GM13976 (cell line): ENCODE measurements around the gene TMED9.

Experiments used
- DNase-seq: peaks from one replicate; pipeline ENCODE4 v3.0.0; 2012; ENCODE audit warnings: low spot score
- CTCF ChIP-seq: IDR thresholded peaks from 2 replicates; pipeline ENCODE4 v1.5.1; 2012; ENCODE audit warnings: borderline replicate concordance, mild to moderate bottlenecking; ENCODE audit not compliant: insufficient read depth; ENCODE audit errors: extremely low read depth, missing control alignments, control extremely low read depth
- in situ Hi-C: fragments of 300-500 bp; cut with MboI; formaldehyde crosslinking; loops from one replicate; pipeline ENCODE4 v1.12.0; 2022; ENCODE audit warnings: low sequenced_read_pairs, mixed read lengths, inconsistent platforms; ENCODE audit not compliant: unreplicated experiment

The TMED9 gene

DNA sequence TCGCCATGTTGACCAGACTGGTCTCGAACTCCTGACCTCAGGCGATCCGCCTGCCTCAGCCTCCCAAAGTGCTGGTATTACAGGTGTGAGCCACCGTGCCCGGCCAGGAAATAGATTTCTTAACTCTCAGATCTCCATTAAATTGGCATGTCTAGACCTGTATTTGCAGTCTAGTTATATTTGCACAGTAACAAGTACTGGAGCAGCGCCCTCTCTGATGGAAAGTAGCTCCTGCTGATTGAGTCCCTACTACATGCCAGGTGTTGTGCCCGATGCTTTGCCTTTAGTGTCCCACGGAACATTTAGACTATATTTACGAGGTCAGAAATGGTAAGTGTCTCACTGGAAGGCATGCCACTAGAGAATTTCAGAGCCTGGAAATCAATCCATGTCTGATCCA is 15.8 kb upstream of the TMED9 start:
- no peak for DNase-seq
- no peak for TF ChIP-seq CTCF
- in situ Hi-C loops: no loop called here

DNA sequence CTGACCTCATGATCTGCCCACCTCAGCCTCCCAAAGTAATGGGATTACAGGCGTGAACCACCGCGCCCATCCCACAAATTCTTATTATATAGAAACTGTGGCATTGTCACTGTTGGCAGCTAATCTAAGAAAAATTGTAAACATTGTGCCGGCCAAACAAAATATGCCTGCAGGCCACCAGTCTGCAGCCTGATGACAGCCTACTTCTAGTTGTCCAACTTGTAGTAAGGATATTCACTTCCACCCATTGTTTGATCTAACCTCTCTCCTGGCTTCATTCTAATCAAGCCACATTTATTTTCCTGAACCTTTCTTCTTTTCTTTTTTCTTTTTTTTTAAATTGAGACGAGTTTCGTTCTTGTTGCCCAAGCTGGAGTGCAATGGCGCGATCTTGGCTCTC is 13.7 kb upstream of the TMED9 start:
- DNase-seq: no peak
- TF ChIP-seq CTCF: no peak
- in situ Hi-C loops: no loop called here

- no peak for TF ChIP-seq CTCF
- in situ Hi-C loops: no loop called here
- no peak for DNase-seq
These were observed 3.5 kb upstream of the TMED9 start for GRCh38 chr5:177588413-177588909.

GRCh38 chr5:177590406-177590805 is 1.6 kb upstream of the TMED9 start:
- in situ Hi-C loops: no loop called here
- no peak for TF ChIP-seq CTCF
- no peak for DNase-seq

- TF ChIP-seq CTCF: no peak
- in situ Hi-C loops: no loop called here
- DNase-seq: no peak
These were observed 353 bp upstream of the TMED9 start for GRCh38 chr5:177591690-177592009.

GRCh38 chr5:177592905-177593304 is 902 bp downstream of the TMED9 start:
- no peak for TF ChIP-seq CTCF

DNA sequence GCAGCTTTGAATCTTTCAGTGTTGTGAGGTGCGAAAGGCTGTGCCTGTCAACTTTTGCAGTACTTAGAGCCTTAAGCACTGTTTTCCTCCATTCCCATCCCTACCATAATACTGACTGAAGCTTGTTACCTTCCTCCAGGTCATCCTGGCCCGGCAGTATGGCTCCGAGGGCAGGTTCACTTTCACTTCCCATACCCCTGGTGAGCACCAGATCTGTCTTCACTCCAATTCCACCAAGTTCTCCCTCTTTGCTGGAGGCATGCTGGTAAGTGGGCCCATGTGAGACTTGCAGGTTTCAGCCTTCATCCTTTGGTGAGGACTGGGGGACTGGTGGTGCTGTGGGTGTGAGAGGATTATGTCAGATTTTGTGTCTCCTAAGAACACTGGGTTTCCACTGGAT is 1.5 kb downstream of the TMED9 start:
- TF ChIP-seq CTCF: no peak
- in situ Hi-C loops: no loop called here
- no peak for DNase-seq

More at GRCh38 chr5:177592905-177593304, 902 bp downstream of the TMED9 start:
- DNase-seq: no peak
- in situ Hi-C loops: no loop called here
